SJCRH30 (cell line): ENCODE results near the gene DCTD. TPM values are rescaled to one million over a fixed set of nuclear protein-coding genes. Genes with fewer than 3 reads are reported as not detected.
A peak's percentile ranks its signal among the peaks of the same experiment; 100 is the strongest.

ENCODE experiments used
- DNase-seq, 2 experiments: peaks; one replicate each; pipeline ENCODE4 v3.0.0-alpha.2; 2015 to 2020
- H3K27ac ChIP-seq: fragments of 250-450 bp; sonication (Bioruptor Pico); 2 replicates; pipeline ENCODE4 v1.5.1; 2020; ENCODE audit warnings: mild to moderate bottlenecking, moderate library complexity
- H3K27me3 ChIP-seq: fragments of 250-450 bp; sonication (Bioruptor Pico); 2 replicates; pipeline ENCODE4 v1.5.1; 2020; ENCODE audit warnings: mild to moderate bottlenecking, moderate library complexity
- H3K36me3 ChIP-seq: fragments of 250-450 bp; sonication (Bioruptor Pico); 2 replicates; pipeline ENCODE4 v1.5.1; 2020; ENCODE audit warnings: mild to moderate bottlenecking, moderate library complexity
- H3K4me1 ChIP-seq: fragments of 250-450 bp; sonication (Bioruptor Pico); 2 replicates; pipeline ENCODE4 v1.5.1; 2020; ENCODE audit warnings: mild to moderate bottlenecking, moderate library complexity
- H3K4me3 ChIP-seq: fragments of 250-450 bp; sonication (Bioruptor Pico); 2 replicates; pipeline ENCODE4 v1.5.1; 2020; ENCODE audit warnings: mild to moderate bottlenecking, moderate library complexity
- H3K9me3 ChIP-seq: fragments of 250-450 bp; sonication (Bioruptor Pico); replicated peaks from 2 replicates; pipeline ENCODE4 v1.5.1; 2020; ENCODE audit warnings: mild to moderate bottlenecking, moderate library complexity
- total RNA-seq: library from RNA; depleted of rRNA; stranded (reverse); fragments of >200 nt; shearing (Covaris generic); gene quantifications from 2 replicates; pipeline ENCODE4 v1.2.3, GENCODE V29; 2014; rRNA removed

The DCTD gene
- 72.5 and 73.6 TPM in 2 replicates for total RNA-seq

DNA sequence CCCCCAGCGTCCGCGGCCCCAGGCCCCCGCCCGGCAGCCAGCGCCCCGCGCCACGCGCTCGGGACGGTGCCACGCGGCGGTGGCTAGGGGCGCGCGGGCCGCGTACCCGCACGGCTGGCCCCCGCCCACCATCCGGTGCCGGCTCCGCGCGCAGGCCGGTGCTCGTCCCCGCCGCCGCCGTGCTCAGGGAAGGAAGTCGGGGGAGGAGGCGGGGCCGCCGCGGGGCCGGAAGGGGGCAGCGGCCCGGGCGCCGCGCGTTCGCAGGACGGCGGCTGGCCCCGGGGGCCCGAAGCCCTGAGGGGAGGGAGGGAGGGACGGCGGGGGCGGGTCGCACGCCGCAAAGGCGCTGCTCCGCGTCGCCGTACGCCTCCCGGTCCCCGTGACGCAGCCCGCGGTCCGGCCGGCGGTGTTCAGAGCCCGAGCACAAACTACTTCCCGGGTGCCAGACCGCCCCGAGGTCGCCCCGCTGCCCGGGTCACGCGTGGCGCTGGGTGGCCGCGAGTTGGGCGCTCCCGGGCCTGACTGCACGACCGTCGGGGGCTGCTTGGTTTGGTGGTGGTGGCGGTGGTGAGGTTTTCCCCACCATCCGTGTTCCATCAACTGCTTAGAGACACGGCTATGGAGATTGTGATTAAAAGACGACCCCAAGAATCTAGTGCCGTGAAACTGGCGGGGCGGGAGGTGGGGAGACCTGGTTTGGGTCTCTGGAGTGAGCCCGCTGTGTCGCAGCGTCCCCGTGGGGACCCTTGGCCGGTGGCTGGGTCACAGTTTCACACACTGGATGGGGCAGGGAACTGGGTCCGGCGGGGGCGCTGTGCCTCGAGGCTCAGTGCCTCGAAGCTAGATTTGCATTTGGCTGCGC is at the start of gene DCTD:
Gene DCTD (minus strand): TSS at position 205 of the 862 bp plus-strand sequence. CDS start 1,818 bp downstream, outside the sequence.
- no peaks in the 10 kb centered on the region for H3K27me3 ChIP-seq
- peak within 1 kb of the TSS; percentile 88 for H3K27ac ChIP-seq
- peaks cover 8% of the 10 kb centered on the region for H3K36me3 ChIP-seq
- peak within 1 kb of the TSS; percentile 94 for H3K4me3 ChIP-seq
- H3K4me1 ChIP-seq = no peaks in the 10 kb centered on the region
- no peaks in the 10 kb centered on the region for H3K9me3 ChIP-seq
- DNase-seq = peak; percentile 68 to 71

GRCh38 chr4:182960746-182961145 is 43.6 kb upstream of the DCTD start:
- Histone ChIP-seq H3K9me3 (no peaks in the 10 kb centered on the region), H3K27me3 (no peaks in the 10 kb centered on the region), H3K4me3 (no peak overlapping the region), H3K27ac (no peak overlapping the region), H3K36me3 (no peaks in the 10 kb centered on the region), H3K4me1 (no peaks in the 10 kb centered on the region)
- DNase-seq = no peak

GRCh38 chr4:182960228-182960627 is 43.0 kb upstream of the DCTD start:
- Histone ChIP-seq H3K9me3 (no peaks in the 10 kb centered on the region), H3K27me3 (no peaks in the 10 kb centered on the region), H3K4me3 (no peak overlapping the region), H3K4me1 (no peaks in the 10 kb centered on the region), H3K36me3 (no peaks in the 10 kb centered on the region), H3K27ac (no peak overlapping the region)
- no peak for DNase-seq

DNA sequence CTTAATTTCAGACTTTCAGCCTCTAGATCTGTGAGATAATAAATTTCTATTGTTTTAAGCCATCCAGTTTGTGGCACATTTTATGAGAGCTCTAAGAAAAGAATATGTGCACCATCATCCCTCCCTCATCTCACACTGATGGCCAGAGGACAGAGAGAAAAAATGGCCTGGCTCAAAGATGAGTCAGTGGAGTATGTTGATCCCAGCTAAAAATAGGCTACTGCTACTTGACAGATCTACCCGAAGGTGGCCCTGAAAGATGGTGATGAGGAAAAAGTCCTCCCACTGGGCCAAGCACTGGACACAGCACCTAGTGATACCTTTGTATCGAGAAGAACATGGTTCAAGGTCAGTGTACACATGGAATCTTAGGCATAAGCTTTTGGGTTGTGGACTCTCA is 38.2 kb upstream of the DCTD start:
- Histone ChIP-seq H3K27ac (no peak overlapping the region), H3K4me1 (no peaks in the 10 kb centered on the region), H3K36me3 (no peaks in the 10 kb centered on the region), H3K9me3 (no peaks in the 10 kb centered on the region), H3K27me3 (no peaks in the 10 kb centered on the region), H3K4me3 (no peak overlapping the region)
- DNase-seq = no peak

DNA sequence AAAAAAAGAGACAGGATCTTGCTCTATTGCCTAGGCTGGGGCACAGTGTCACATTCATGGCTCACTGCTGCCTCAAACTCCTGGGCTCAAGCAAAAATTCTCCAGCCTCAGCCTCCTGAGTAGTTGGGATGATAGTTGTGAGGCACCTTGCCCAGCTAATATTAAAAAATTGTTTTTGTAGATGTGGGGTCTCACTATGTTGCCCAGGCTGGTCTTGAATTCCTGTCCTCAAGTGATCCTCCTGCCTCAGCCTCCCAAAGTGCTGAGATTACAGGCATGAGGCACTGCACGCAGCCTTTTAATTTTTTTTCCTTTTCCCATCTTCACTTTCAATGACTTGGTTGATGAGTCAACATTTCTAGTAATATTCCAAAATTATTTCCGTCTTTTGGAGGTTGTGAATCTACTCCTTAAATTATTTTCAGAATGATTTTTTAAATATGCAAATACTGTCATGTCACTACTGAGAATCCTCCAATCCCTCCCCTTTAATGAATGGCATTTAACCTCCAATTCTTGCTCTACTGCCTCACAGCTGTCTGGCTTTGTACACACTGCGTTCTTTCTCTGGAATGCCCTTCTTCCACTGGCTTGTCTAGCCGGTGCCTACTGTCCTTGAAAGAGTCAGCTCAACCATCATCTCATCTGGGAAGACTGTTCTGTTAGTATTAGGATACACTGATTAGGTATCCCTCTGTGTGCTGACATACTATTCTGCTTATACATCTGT is 27.5 kb upstream of the DCTD start:
- Histone ChIP-seq H3K27me3 (no peaks in the 10 kb centered on the region), H3K9me3 (no peaks in the 10 kb centered on the region), H3K27ac (no peak overlapping the region), H3K4me3 (no peak overlapping the region), H3K36me3 (no peaks in the 10 kb centered on the region), H3K4me1 (no peaks in the 10 kb centered on the region)
- DNase-seq = no peak

GRCh38 chr4:182939680-182940079 is 22.5 kb upstream of the DCTD start:
- no peak overlapping the region for H3K4me3 ChIP-seq
- H3K4me1 ChIP-seq = no peaks in the 10 kb centered on the region
- no peaks in the 10 kb centered on the region for H3K9me3 ChIP-seq
- DNase-seq = no peak
- no peaks in the 10 kb centered on the region for H3K36me3 ChIP-seq
- no peak overlapping the region for H3K27ac ChIP-seq
- H3K27me3 ChIP-seq = no peaks in the 10 kb centered on the region

DNA sequence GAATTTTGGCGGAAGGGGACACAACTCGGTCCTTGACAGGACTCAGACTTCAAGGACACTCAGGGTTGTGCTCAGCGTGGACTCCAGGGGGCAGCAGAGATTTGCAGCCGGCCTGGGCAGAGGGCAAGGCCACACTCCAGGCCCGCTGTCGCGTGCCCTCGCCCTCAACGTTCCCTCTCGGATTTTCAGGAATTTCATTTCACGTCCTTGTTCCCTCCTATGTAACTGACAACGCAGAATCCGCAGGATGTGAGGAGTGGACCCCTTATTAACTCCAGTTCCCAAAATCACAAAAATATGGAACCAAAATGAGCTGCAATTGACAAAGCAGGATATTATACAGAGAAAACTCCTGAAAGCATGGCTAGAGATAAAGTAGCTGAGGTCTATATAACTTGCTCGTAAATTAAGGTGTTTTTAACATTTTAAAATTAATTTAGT is 21.0 kb upstream of the DCTD start:
- Histone ChIP-seq H3K9me3 (no peaks in the 10 kb centered on the region), H3K4me1 (no peaks in the 10 kb centered on the region), H3K27ac (no peak overlapping the region), H3K27me3 (no peaks in the 10 kb centered on the region), H3K4me3 (no peak overlapping the region), H3K36me3 (no peaks in the 10 kb centered on the region)
- peak; percentile 60 to 80 for DNase-seq

DNA sequence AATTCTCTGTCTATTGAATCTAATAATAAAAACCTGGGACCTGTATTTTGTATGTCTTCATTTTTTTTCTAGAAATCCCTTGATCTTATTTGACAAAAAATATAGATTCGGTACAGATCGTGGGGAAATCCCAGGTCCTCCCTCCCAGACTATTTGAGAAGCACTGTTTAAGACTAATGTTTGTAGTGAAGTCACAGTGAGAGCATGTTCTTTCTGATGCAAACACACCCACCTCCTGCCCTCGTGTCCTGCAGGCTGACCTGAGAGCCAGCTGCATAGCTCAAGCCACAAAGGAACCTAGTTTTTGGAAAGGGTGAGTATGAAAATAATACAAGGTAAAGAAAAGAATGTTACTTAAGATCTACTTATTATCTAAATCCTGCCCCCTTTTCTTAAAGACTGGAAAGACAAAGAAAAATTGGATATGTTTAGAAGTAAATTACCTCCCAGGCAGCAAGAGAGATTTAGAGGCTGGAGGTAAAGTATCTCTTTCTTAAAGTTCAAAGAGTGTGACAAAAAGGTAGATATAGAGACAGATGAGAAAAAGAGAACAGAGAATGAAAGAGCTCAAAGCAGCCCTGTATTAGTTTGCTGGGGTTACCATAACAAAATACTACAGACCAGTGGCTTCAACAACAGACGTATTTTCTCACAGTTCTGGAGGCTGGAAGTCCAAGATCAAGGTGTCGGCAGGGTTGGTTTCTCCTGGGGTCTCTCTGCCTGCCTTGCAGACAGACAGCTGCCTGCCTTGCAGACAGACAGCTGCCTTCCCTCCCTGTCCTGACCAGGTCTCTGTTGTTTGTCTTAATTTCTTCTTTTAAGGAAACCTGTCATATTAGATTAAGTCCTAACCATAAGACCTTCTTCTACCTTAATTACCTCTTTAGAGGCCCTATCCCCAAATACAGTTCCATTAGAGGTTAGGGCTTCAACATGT is 20.4 kb upstream of the DCTD start:
- DNase-seq = no peak
- Histone ChIP-seq H3K27ac (no peak overlapping the region), H3K4me1 (no peaks in the 10 kb centered on the region), H3K36me3 (no peaks in the 10 kb centered on the region), H3K4me3 (no peak overlapping the region), H3K9me3 (no peaks in the 10 kb centered on the region), H3K27me3 (no peaks in the 10 kb centered on the region)

- Histone ChIP-seq H3K4me1 (no peaks in the 10 kb centered on the region), H3K36me3 (no peaks in the 10 kb centered on the region), H3K27me3 (no peaks in the 10 kb centered on the region), H3K27ac (no peak overlapping the region), H3K9me3 (no peaks in the 10 kb centered on the region), H3K4me3 (no peak overlapping the region)
- no peak for DNase-seq
Measured at GRCh38 chr4:182932651-182933050, 15.5 kb upstream of the DCTD start.

- DNase-seq = no peak
- H3K27ac ChIP-seq = no peak overlapping the region
- no peak overlapping the region for H3K4me3 ChIP-seq
- no peaks in the 10 kb centered on the region for H3K9me3 ChIP-seq
- H3K36me3 ChIP-seq = no peaks in the 10 kb centered on the region
- no peaks in the 10 kb centered on the region for H3K27me3 ChIP-seq
- no peaks in the 10 kb centered on the region for H3K4me1 ChIP-seq
Measured at GRCh38 chr4:182931691-182932345, 14.6 kb upstream of the DCTD start.

- no peak for DNase-seq
- H3K4me3 ChIP-seq = no peak overlapping the region
- H3K27ac ChIP-seq = no peak overlapping the region
Measured at GRCh38 chr4:182930889-182931288, 13.7 kb upstream of the DCTD start.

DNA sequence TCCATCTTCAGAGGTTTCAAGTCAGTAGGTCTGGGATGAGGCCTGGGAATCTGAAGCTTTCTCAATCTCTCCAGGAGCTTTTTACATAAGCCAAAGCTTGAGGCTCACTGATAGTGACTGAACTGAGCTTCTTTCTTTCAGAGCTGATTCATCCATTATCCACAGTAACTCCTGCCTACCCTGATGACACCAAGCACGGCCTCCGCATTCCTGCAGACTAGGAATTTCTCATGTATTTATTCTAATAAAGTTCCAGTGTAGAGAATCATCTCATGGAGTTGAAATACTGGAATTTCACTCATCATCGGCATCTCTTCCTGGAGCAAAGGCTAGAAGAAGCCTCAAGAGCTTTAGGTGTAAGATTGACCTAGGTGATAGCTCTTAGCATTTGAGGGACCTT is 12.1 kb upstream of the DCTD start:
- Histone ChIP-seq H3K9me3 (no peaks in the 10 kb centered on the region), H3K4me3 (no peak overlapping the region), H3K27ac (no peak overlapping the region), H3K36me3 (no peaks in the 10 kb centered on the region), H3K4me1 (no peaks in the 10 kb centered on the region), H3K27me3 (no peaks in the 10 kb centered on the region)
- no peak for DNase-seq

More at GRCh38 chr4:182930889-182931288, 13.7 kb upstream of the DCTD start:
- Histone ChIP-seq H3K4me1 (no peaks in the 10 kb centered on the region), H3K9me3 (no peaks in the 10 kb centered on the region), H3K36me3 (no peaks in the 10 kb centered on the region), H3K27me3 (no peaks in the 10 kb centered on the region)

DNA sequence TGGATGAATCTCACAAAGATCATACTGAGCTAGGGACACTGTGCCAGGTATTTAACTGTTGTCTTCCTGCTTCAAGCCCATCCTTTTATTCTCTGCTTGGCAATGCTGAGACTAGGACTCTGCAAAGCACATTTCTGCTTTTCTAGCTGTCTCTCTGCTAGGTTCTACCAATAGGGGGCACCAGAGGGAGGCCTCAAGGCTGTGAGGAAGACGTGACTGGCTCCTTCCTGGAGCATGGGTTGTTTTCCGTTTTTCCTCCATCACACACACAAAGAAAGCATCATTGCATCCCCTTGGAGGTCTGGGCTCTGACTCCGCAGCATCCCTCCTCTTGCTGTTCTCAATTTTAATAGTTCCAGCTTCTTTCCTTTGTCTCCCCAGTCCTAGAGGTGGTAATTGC is 10.9 kb upstream of the DCTD start:
- no peak overlapping the region for H3K4me3 ChIP-seq
- H3K9me3 ChIP-seq = no peaks in the 10 kb centered on the region
- H3K27me3 ChIP-seq = no peaks in the 10 kb centered on the region
- no peaks in the 10 kb centered on the region for H3K36me3 ChIP-seq
- H3K27ac ChIP-seq = no peak overlapping the region
- H3K4me1 ChIP-seq = no peaks in the 10 kb centered on the region
- peak; percentile 14 to 41 for DNase-seq

DNA sequence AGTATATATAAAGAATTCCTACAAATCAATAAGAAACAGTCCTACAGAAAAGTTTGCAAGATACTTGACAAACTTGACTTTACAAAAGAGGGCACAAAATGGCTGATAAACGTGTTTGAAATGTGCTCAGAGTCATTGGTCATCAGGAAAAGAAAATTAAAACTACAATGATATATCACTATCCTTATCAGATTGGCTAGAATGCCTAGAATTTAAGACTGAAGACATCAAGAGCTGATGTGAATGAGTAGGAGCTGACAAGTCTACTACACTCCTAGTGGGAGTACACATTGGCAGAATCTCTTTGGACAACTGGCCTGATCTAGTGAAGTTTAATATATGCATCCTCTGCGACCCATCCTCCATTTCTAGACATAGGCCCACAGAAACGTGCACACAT is 10.3 kb upstream of the DCTD start:
- Histone ChIP-seq H3K27ac (no peak overlapping the region), H3K36me3 (no peaks in the 10 kb centered on the region), H3K9me3 (no peaks in the 10 kb centered on the region), H3K4me1 (no peaks in the 10 kb centered on the region), H3K4me3 (no peak overlapping the region), H3K27me3 (no peaks in the 10 kb centered on the region)
- DNase-seq = no peak
